Measurements from ENCODE around the gene SSH2. TPM values are rescaled to one million over a fixed set of nuclear protein-coding genes. Genes with fewer than 3 reads are reported as not detected.

Gene SSH2
- total and polyA plus RNA-seq, 2 donors (not counting 1 experiment from before 2014, with no cell fraction given) = 51.5 to 183 TPM

DNA sequence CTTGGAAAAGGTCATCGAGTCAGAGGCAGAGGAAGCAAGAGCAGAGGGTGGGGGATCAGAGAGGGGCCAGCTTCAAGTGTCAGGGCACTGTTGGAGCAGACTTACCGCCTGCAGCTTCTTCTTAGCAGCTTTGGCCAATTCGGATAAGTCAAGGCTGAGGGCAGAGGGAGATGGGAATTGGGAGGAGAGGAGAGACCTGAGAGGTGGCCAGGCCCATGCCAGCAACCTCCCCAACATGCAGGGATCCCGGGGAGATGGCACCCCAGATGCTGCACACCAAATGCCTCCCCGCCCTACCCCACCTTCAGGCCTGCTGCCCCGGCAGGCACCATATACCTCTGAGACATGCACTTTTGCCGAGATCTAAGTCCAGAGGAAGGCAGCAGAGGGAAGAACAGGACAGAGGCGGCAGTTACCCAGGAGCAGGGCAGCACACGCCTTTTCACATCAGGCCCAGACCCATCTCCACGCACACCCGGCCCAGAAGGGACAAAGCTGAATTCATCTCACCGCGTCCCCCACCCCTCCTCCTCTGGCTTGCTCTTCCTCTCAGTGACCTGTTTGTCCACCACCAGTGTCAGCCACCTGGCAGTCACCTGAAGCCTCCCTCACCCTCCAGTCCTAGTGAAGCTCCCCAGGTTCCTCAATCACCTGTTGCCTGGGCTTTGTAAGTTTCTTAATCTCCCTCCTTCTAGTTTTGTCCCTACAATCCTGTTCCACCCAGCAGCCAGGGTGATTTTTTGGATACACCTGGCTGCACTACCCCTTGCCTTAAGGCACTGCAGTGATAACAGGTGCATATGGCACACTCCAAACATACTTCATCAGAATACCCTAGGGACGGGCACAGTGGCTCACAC is 351.2 kb downstream of the SSH2 start:
- peaks cover 46% of the 10 kb centered on the region for H4K20me1 ChIP-seq (ENCODE audit: control insufficient read depth, insufficient read depth, low read length, poor library complexity, severe bottlenecking)
- no peak overlapping the region for H3K4me2 ChIP-seq (replicated peaks; ENCODE audit: low read depth, low read length, poor library complexity, severe bottlenecking)
- no peak overlapping the region for H3K27ac ChIP-seq (ENCODE audit: low read length in 2 of 2)
- TF ChIP-seq, protein P1, sequence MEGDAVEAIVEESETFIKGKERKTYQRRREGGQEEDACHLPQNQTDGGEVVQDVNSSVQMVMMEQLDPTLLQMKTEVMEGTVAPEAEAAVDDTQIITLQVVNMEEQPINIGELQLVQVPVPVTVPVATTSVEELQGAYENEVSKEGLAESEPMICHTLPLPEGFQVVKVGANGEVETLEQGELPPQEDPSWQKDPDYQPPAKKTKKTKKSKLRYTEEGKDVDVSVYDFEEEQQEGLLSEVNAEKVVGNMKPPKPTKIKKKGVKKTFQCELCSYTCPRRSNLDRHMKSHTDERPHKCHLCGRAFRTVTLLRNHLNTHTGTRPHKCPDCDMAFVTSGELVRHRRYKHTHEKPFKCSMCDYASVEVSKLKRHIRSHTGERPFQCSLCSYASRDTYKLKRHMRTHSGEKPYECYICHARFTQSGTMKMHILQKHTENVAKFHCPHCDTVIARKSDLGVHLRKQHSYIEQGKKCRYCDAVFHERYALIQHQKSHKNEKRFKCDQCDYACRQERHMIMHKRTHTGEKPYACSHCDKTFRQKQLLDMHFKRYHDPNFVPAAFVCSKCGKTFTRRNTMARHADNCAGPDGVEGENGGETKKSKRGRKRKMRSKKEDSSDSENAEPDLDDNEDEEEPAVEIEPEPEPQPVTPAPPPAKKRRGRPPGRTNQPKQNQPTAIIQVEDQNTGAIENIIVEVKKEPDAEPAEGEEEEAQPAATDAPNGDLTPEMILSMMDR (IDR thresholded peaks at IDR 0.05) = no peak
- TF ChIP-seq EZH2 (IDR thresholded peaks at IDR 0.05; ENCODE audit: borderline replicate concordance, insufficient read depth, low read depth, low read length, poor library complexity, severe bottlenecking) = no peak
- H2AFZ ChIP-seq (ENCODE audit: insufficient read depth, low read depth, low read length, poor library complexity, severe bottlenecking) = no peak overlapping the region
- POLR2A ChIA-PET = interaction anchor here (1.1 to 4.4 kb wide), 2 partner anchors 9 to 13 kb away, joined by 3 to 18 read pairs; partner anchors contain the start of gene ANKRD13B
- H3K27me3 Mint-ChIP-seq = no peaks in the 10 kb centered on the region
- H3K27me3 ChIP-seq (replicated peaks in 1 of 4; ENCODE audit: control extremely low read depth in 1 of 4, control insufficient read depth in 3 of 4, insufficient read depth in 4 of 4, low read length in 3 of 4) = no peaks in the 10 kb centered on the region
- peaks cover 0 to 73% of the 10 kb centered on the region in 2 experiments for H3K36me3 ChIP-seq (replicated peaks in 1 of 2; ENCODE audit: control extremely low read depth in 1 of 2, control insufficient read depth in 1 of 2, extremely low read depth in 1 of 2, insufficient read depth in 2 of 2, low read length in 1 of 2)
- no peak overlapping the region for H3K4me3 Mint-ChIP-seq
- CTCF ChIA-PET = interaction anchor here (0.7 to 24.3 kb wide), 16 partner anchors 9 to 517 kb away, joined by 3 to 336 read pairs (median 4); partner anchors contain the start of genes ABHD15, ANKRD13B, SSH2 and TP53I13
- intact Hi-C loops (cut with micrococcal nuclease) = no loop called here
- H3K9me3 ChIP-seq (ENCODE audit: control extremely low read depth in 1 of 3, control insufficient read depth in 2 of 3, insufficient read depth in 1 of 3, low read length in 2 of 3) = no peaks in the 10 kb centered on the region
- no peaks in the 10 kb centered on the region for H3K9me3 Mint-ChIP-seq (ENCODE audit: insufficient read depth)
- H3K27ac Mint-ChIP-seq = no peak overlapping the region
- peaks cover 40% of the 10 kb centered on the region for H3K79me2 ChIP-seq (ENCODE audit: control insufficient read depth, insufficient read depth, low read length)
- no peak overlapping the region for H3K9ac ChIP-seq (ENCODE audit: low read length)
- WGBS (ENCODE audit: insufficient coverage) = 95% methylated on average over 12 of the region's 14 CpGs
- no peak for ATAC-seq (ENCODE audit: low read depth)
- no peak for DNase-seq
- H3K4me1 ChIP-seq (ENCODE audit: control insufficient read depth in 2 of 2, insufficient read depth in 2 of 2, low read length in 2 of 2) = peaks cover 10 to 18% of the 10 kb centered on the region in 2 donors
- peaks cover 19% of the 10 kb centered on the region for H3K4me1 Mint-ChIP-seq
- no peak overlapping the region for H3K4me3 ChIP-seq (ENCODE audit: control extremely low read depth in 1 of 5, extremely low read depth in 1 of 5, insufficient read depth in 1 of 5, low read depth in 2 of 5, low read length in 4 of 5)

Data from B cell (primary cell).